Measurements from ENCODE around the gene CNGB1. TPM values are rescaled to one million over a fixed set of nuclear protein-coding genes. Genes with fewer than 3 reads are reported as not detected.

CNGB1 gene
- total and polyA plus RNA-seq, 4 donors = under 0.01 TPM; not detected in 2

GRCh38 chr16:57843400-57843799 lies 127.5 kb downstream of the CNGB1 start:
- TF ChIP-seq JUND (IDR thresholded peaks at IDR 0.05) = no peak
- no peak for TF ChIP-seq RAD21 (IDR thresholded peaks at IDR 0.05)
- TF ChIP-seq CTCF (IDR thresholded peaks at IDR 0.05; ENCODE audit: low read depth, low read length, missing input control) = no peak
- TF ChIP-seq ATF3 (IDR thresholded peaks at IDR 0.05) = no peak
- no peak for TF ChIP-seq FOXA2 (IDR thresholded peaks at IDR 0.05)
- TF ChIP-seq YY1 (IDR thresholded peaks at IDR 0.05) = no peak
- TF ChIP-seq NR2F2 (IDR thresholded peaks at IDR 0.05) = no peak
- no peak for TF ChIP-seq HNF4A (conservative IDR thresholded peaks at IDR 0.05)
- TF ChIP-seq GABPA (IDR thresholded peaks at IDR 0.05 in 1 of 2, conservative IDR thresholded peaks at IDR 0.05 in 1 of 2) = no peak
- TF ChIP-seq MAX (IDR thresholded peaks at IDR 0.05) = no peak
- no peak for TF ChIP-seq FOXA1 (IDR thresholded peaks at IDR 0.05)
- TF ChIP-seq EGR1 (IDR thresholded peaks at IDR 0.05; ENCODE audit: low read depth in 2 of 2) = no peak
- no peak for TF ChIP-seq RXRA (IDR thresholded peaks at IDR 0.05)
- TF ChIP-seq SP1 (IDR thresholded peaks at IDR 0.05) = no peak
- no peak for TF ChIP-seq TAF1 (conservative IDR thresholded peaks at IDR 0.05)
- TF ChIP-seq ZBTB33 (IDR thresholded peaks at IDR 0.05) = no peak
- no peak overlapping the region for H3K9ac ChIP-seq (ENCODE audit: low read depth in 1 of 2, low read length in 2 of 2)
- DNase-seq (ENCODE audit: low spot score) = no peak
- 96% methylated on average over 1 of the region's 1 CpG for WGBS
- no peak overlapping the region for H3K27ac ChIP-seq (ENCODE audit: low read depth in 1 of 2, low read length in 2 of 2)
- no peak overlapping the region for H3K4me3 ChIP-seq (ENCODE audit: low read depth in 1 of 3, low read length in 3 of 3)
- no peaks in the 10 kb centered on the region for H3K9me3 ChIP-seq (ENCODE audit: control insufficient read depth in 4 of 4, low read length in 3 of 4)
- no peaks in the 10 kb centered on the region for H3K27me3 ChIP-seq (ENCODE audit: control insufficient read depth in 4 of 4, insufficient read depth in 4 of 4, low read length in 3 of 4)
- H3K36me3 ChIP-seq (ENCODE audit: control insufficient read depth in 4 of 4, insufficient read depth in 3 of 4, low read depth in 1 of 4, low read length in 3 of 4) = no peaks in the 10 kb centered on the region
- peaks cover 2 to 13% (median 8%) of the 10 kb centered on the region in 4 donors for H3K4me1 ChIP-seq (ENCODE audit: control insufficient read depth in 4 of 4, insufficient read depth in 4 of 4, low read length in 3 of 4)

GRCh38 chr16:57842601-57843000 lies 128.3 kb downstream of the CNGB1 start:
- Histone ChIP-seq H3K36me3 (ENCODE audit: control insufficient read depth in 4 of 4, insufficient read depth in 3 of 4, low read depth in 1 of 4, low read length in 3 of 4) (no peaks in the 10 kb centered on the region), H3K27me3 (ENCODE audit: control insufficient read depth in 4 of 4, insufficient read depth in 4 of 4, low read length in 3 of 4) (no peaks in the 10 kb centered on the region), H3K4me1 (ENCODE audit: control insufficient read depth in 4 of 4, insufficient read depth in 4 of 4, low read length in 3 of 4) (peaks cover 2 to 13% (median 8%) of the 10 kb centered on the region in 4 donors), H3K27ac (ENCODE audit: low read depth in 1 of 2, low read length in 2 of 2) (no peak overlapping the region), H3K4me3 (ENCODE audit: low read depth in 1 of 3, low read length in 3 of 3) (no peak overlapping the region), H3K9me3 (ENCODE audit: control insufficient read depth in 4 of 4, low read length in 3 of 4) (no peaks in the 10 kb centered on the region), H3K9ac (ENCODE audit: low read depth in 1 of 2, low read length in 2 of 2) (no peak overlapping the region)
- no peak for DNase-seq (ENCODE audit: low spot score)
- WGBS = 90% methylated on average over 5 of the region's 5 CpGs
- TF ChIP-seq RXRA (IDR thresholded peaks at IDR 0.05) (no peak), REST (IDR thresholded peaks at IDR 0.05) (no peak), FOXA2 (IDR thresholded peaks at IDR 0.05) (no peak), MAX (IDR thresholded peaks at IDR 0.05) (no peak), FOXA1 (IDR thresholded peaks at IDR 0.05) (no peak), TAF1 (conservative IDR thresholded peaks at IDR 0.05) (no peak), NR2F2 (IDR thresholded peaks at IDR 0.05) (no peak), YY1 (IDR thresholded peaks at IDR 0.05) (no peak), RAD21 (IDR thresholded peaks at IDR 0.05) (no peak), CTCF (IDR thresholded peaks at IDR 0.05; ENCODE audit: low read depth, low read length, missing input control) (no peak), HNF4A (conservative IDR thresholded peaks at IDR 0.05) (no peak), HNF4G (IDR thresholded peaks at IDR 0.05) (no peak), EGR1 (IDR thresholded peaks at IDR 0.05; ENCODE audit: low read depth in 2 of 2) (no peak), SP1 (IDR thresholded peaks at IDR 0.05) (no peak), GABPA (IDR thresholded peaks at IDR 0.05 in 1 of 2, conservative IDR thresholded peaks at IDR 0.05 in 1 of 2) (no peak), ATF3 (IDR thresholded peaks at IDR 0.05) (no peak), ZBTB33 (IDR thresholded peaks at IDR 0.05) (no peak)

All from liver (tissue), 9 donors.